HEK293T (cell line): Measurements from ENCODE around the gene PRIMPOL.
A peak's percentile ranks its signal among the peaks of the same experiment; 100 is the strongest.

Experiments used
- CTCF ChIA-PET: fragments of 350-600 bp; formaldehyde crosslinking; extraction: SDS; loops from one replicate; lab custom pipeline; 2021; ENCODE audit warnings: antibody characterized with exemption, inconsistent platforms; lab: Yijun Ruan, JAX
- POLR2A ChIA-PET: fragments of 350-600 bp; formaldehyde crosslinking; extraction: SDS; loops from one replicate; lab custom pipeline; 2020; ENCODE audit warnings: antibody characterized with exemption, inconsistent platforms; lab: Yijun Ruan, JAX
- DNase-seq: peaks from one replicate; pipeline ENCODE4 v3.0.0; 2012; ENCODE audit warnings: mixed read lengths; ENCODE audit errors: extremely low spot score
- ARNT ChIP-seq: fragments of 450-650 bp; IDR thresholded peaks from 2 replicates; pipeline ENCODE4 v1.6.1; 2017; ENCODE audit warnings: mild to moderate bottlenecking
- BHLHE40 ChIP-seq: fragments of 450-650 bp; IDR thresholded peaks from 2 replicates; pipeline ENCODE4 v1.6.1; 2016; ENCODE audit warnings: mild to moderate bottlenecking, moderate library complexity, borderline replicate concordance
- CTBP1 ChIP-seq: fragments of 450-650 bp; IDR thresholded peaks from 2 replicates; pipeline ENCODE4 v1.6.1; 2016; ENCODE audit warnings: borderline replicate concordance
- ELF4 ChIP-seq: fragments of 450-650 bp; IDR thresholded peaks from 2 replicates; pipeline ENCODE4 v1.6.1; 2017; ENCODE audit warnings: antibody characterized with exemption
- FOXA1 ChIP-seq: fragments of 450-650 bp; IDR thresholded peaks from 2 replicates; pipeline ENCODE4 v1.6.1; 2016; ENCODE audit warnings: mild to moderate bottlenecking
- FOXK2 ChIP-seq: fragments of 450-650 bp; IDR thresholded peaks from 2 replicates; pipeline ENCODE4 v1.6.1; 2016; ENCODE audit warnings: mild to moderate bottlenecking
- FOXM1 ChIP-seq: fragments of 450-650 bp; IDR thresholded peaks from 2 replicates; pipeline ENCODE4 v1.6.1; 2017; ENCODE audit warnings: mild to moderate bottlenecking, borderline replicate concordance
- HDGF ChIP-seq: fragments of 450-650 bp; IDR thresholded peaks from 2 replicates; pipeline ENCODE4 v1.6.1; 2017; ENCODE audit warnings: antibody characterized with exemption, borderline replicate concordance
- L3MBTL2 ChIP-seq: fragments of 450-650 bp; conservative IDR thresholded peaks from 2 replicates; pipeline ENCODE4 v1.6.1; 2016; ENCODE audit warnings: mild to moderate bottlenecking
- LEF1 ChIP-seq: fragments of 450-650 bp; IDR thresholded peaks from 2 replicates; pipeline ENCODE4 v1.6.1; 2017; ENCODE audit warnings: mild to moderate bottlenecking, borderline replicate concordance
- NFRKB ChIP-seq: fragments of 450-650 bp; IDR thresholded peaks from 2 replicates; pipeline ENCODE4 v1.6.1; 2016; ENCODE audit warnings: mild to moderate bottlenecking, moderate library complexity
- SP1 ChIP-seq: fragments of 450-650 bp; IDR thresholded peaks from 2 replicates; pipeline ENCODE4 v1.6.1; 2017
- SUZ12 ChIP-seq: fragments of 450-650 bp; IDR thresholded peaks from 2 replicates; pipeline ENCODE4 v1.6.1; 2016; ENCODE audit warnings: mild to moderate bottlenecking
- TARDBP ChIP-seq: fragments of 450-650 bp; IDR thresholded peaks from 2 replicates; pipeline ENCODE4 v1.6.1; 2016
- ZNF384 ChIP-seq: fragments of 450-650 bp; IDR thresholded peaks from 2 replicates; pipeline ENCODE4 v1.6.1; 2016
- TF ChIP-seq, protein P1 (sequence below): fragments of 450-650 bp; IDR thresholded peaks from 2 replicates; pipeline ENCODE4 v1.6.1; 2016

PRIMPOL gene

DNA sequence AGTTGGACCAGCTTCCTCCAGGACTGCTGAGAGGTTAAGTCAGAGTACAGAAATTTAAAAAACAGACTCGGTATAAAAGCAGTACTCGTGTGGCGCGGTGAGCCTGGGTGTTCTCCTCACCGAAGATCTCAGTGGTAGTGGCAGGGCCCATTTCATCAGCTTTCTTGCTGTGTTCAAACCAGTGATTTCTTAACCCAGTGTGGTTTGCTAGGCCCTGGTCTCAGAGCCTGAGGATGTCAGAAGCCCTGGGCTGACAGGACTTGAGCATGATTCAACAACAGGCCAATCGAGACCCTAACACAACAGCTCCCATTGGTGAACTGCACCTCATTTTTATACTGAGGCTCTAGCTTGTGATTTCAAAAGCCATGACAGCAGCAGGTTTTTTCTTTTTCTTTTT is 23.2 kb downstream of the PRIMPOL start:
- DNase-seq, result no peak
- ChIA-PET CTCF (no interaction called here), POLR2A (interaction anchor here (2.3 kb wide), 1 partner anchor 24 kb away, joined by 7 read pairs; the partner anchor contains the start of gene CASP3)
- TF ChIP-seq CTBP1 (no peak), FOXK2 (no peak), ARNT (no peak), FOXA1 (no peak), SP1 (no peak), NFRKB (no peak), ZNF384 (no peak), HDGF (no peak), TARDBP (no peak), LEF1 (no peak), BHLHE40 (no peak), SUZ12 (no peak), L3MBTL2 (no peak)
- TF ChIP-seq, protein P1, sequence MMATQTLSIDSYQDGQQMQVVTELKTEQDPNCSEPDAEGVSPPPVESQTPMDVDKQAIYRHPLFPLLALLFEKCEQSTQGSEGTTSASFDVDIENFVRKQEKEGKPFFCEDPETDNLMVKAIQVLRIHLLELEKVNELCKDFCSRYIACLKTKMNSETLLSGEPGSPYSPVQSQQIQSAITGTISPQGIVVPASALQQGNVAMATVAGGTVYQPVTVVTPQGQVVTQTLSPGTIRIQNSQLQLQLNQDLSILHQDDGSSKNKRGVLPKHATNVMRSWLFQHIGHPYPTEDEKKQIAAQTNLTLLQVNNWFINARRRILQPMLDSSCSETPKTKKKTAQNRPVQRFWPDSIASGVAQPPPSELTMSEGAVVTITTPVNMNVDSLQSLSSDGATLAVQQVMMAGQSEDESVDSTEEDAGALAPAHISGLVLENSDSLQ, result no peak

DNA sequence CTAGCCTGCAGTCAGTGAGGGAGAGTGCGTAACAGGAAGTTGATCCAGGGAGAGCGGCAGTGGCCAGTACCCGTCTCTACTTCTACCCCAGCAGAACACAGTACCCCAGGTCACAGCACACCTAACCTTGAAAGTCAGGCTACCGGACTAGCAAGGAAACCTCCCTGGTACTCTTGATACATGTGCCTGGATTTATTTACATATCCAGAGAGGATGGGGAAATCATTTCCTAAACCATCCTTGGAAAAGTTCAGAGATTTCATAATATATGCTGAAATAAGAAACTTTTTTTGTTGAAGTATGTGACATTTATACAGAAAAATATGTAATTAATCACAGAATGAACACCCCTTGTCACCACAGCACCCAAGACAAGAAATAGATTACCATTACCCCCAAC is 24.5 kb downstream of the PRIMPOL start:
- CTCF ChIA-PET, result no interaction called here
- POLR2A ChIA-PET, result no interaction called here

DNA sequence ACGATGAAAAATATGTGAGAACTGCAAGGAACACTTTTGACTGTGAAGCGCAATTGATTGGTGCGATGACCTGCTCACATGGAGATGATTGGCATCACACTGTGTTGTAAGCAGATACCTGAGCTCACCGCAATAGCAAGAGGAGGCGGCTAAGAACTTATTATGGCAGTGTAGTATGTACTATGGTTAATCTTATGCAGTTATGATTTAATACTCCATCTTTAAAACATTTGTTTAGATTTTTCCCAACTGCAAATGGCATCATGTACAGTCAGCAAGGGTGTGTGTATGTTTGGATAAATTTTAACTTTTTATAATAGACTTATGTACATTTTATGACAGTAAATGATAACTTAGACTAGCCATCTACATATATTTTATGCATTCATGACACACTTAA is 25.5 kb downstream of the PRIMPOL start:
- DNase-seq, result no peak
- no peak for TF ChIP-seq NFRKB
- TF ChIP-seq TARDBP, result no peak
- TF ChIP-seq LEF1, result no peak
- TF ChIP-seq, protein P1, result peak; percentile 23; the same call in 1 of the 2 replicates
- no peak for TF ChIP-seq ARNT
- CTCF ChIA-PET, result no interaction called here
- POLR2A ChIA-PET, result no interaction called here

More for the DNA sequence above, 24.5 kb downstream of the PRIMPOL start:
- TF ChIP-seq HDGF (no peak), BHLHE40 (no peak), SUZ12 (no peak), ELF4 (no peak), CTBP1 (no peak), ARNT (no peak), FOXK2 (no peak), FOXM1 (no peak), FOXA1 (no peak), LEF1 (no peak), L3MBTL2 (no peak), TARDBP (no peak), NFRKB (no peak), ZNF384 (no peak)
- TF ChIP-seq, protein P1, result no peak
- no peak for DNase-seq

DNA sequence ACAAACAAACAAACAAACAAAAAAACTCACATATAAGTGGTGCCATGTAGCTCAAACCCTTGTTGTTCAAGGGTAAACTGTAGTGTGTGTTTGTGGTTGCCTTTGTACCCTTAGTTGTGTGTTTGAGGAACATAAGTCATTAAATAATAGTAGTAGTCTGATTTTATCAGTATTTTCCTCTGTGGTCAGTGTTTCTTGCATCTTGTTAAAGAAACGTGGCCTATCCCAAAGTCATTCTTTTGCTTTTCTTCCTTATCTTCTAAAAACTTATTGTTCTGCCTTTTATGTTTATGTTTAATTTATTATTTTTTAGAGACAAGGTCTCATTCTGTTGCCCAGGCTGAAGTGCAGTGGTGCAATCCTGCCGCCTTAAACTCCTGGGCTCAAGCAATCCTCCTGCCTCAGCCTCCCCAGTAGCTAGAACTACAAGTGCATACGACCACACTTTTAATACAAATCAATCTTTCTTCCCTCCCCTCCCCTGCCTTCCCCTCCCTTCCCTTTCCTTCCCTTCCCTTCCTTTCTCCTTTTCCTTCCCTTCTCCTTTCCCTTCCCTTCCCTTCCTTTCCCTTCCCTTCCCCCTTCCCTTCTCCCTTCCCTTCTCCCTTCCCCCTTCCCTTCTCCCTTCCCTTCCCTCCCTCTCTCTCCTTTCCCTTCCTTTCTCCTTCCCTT is 26.4 kb downstream of the PRIMPOL start:
- DNase-seq, result no peak
- CTCF ChIA-PET, result no interaction called here
- POLR2A ChIA-PET, result no interaction called here
- TF ChIP-seq ARNT (no peak), L3MBTL2 (no peak), FOXA1 (no peak)
- TF ChIP-seq, protein P1, result no peak

DNA sequence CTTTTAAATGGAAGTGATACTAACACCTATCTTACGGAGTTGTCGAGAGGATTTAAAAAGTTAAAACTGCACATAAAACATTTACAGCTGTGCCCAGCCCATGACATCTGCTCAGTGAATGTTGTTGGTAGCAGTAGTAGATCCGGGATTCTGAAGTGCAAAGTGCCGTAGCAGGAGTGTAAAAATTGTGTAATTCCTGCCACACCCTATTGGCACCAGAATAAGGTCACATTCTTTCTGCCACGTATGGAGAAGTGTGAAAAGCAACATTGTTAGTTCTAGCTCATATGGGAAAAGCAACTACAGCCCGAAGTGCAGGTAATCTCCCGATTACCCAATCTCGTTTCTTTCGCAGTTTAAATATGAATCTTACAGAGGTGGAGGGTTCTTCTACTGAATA is 31.2 kb downstream of the PRIMPOL start:
- no peak for DNase-seq
- CTCF ChIA-PET, result no interaction called here
- POLR2A ChIA-PET, result no interaction called here
- TF ChIP-seq HDGF, result no peak
- TF ChIP-seq NFRKB, result no peak
- TF ChIP-seq LEF1, result no peak
- TF ChIP-seq TARDBP, result no peak
- TF ChIP-seq ARNT, result no peak
- no peak for TF ChIP-seq L3MBTL2
- TF ChIP-seq, protein P1, result no peak

DNA sequence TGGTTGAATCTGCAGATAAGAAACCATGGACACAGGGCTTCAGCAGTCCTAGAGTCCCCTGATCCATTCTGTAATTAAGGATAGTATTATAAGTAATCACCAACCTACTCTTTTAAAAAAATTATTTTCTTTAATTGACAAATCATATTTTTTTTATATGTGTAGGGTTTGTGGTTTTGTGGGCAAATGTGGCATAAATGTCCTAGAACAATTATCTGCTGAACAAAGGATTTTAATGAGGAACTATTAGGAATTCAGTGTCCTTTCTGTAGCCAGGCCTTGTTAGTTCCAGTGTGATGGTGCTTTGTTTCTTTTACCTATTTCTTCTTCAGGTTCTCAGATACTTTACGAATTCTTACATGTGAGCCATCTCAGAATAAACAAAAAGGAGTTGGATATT is 32.4 kb downstream of the PRIMPOL start:
- POLR2A ChIA-PET, result no interaction called here

More for the DNA sequence above, 32.4 kb downstream of the PRIMPOL start:
- CTCF ChIA-PET, result no interaction called here
- DNase-seq, result no peak
- no peak for TF ChIP-seq SUZ12
- TF ChIP-seq HDGF, result no peak
- no peak for TF ChIP-seq TARDBP
- no peak for TF ChIP-seq ELF4
- no peak for TF ChIP-seq FOXM1
- TF ChIP-seq L3MBTL2, result no peak
- TF ChIP-seq, protein P1, result no peak
- no peak for TF ChIP-seq NFRKB
- TF ChIP-seq BHLHE40, result no peak
- no peak for TF ChIP-seq FOXK2
- no peak for TF ChIP-seq ARNT
- TF ChIP-seq CTBP1, result no peak
- no peak for TF ChIP-seq LEF1
- no peak for TF ChIP-seq SP1
- TF ChIP-seq FOXA1, result no peak
- TF ChIP-seq ZNF384, result no peak
